ENCODE measurements around the gene IQCN.

DNA sequence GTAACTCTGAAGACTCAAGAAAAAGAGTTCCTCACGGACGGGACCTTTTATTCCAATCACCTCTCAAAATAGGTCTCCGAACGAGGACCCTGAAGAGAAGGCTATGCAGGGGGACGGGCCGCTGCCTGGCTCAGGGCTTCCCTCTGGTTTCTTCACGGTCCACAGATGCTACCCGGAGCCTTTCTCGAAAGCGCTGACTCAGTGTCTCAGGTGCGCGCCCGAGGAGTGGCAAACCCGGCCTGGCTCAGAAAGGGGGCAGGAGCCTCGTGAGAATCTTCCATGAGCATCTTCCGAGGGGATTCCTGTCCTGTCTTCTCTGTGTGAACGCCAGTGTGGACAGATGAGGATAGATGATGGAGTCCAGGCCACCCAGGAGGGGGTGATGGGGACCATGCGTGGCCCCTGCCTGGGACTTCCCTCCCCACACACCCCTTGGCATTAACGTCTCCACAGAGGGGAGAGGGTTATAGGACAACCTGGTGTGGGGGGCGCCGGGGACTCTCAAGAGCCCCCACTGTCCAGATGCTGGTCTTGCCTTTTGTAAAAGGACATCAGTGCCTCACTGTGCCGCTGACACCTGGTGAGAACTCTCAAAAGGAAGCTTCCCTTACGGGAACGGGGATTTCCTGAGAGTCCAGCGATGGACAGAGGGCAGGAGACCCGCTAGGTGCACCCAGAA lies 32.1 kb upstream of the IQCN start:
- TF ChIP-seq, protein P1, sequence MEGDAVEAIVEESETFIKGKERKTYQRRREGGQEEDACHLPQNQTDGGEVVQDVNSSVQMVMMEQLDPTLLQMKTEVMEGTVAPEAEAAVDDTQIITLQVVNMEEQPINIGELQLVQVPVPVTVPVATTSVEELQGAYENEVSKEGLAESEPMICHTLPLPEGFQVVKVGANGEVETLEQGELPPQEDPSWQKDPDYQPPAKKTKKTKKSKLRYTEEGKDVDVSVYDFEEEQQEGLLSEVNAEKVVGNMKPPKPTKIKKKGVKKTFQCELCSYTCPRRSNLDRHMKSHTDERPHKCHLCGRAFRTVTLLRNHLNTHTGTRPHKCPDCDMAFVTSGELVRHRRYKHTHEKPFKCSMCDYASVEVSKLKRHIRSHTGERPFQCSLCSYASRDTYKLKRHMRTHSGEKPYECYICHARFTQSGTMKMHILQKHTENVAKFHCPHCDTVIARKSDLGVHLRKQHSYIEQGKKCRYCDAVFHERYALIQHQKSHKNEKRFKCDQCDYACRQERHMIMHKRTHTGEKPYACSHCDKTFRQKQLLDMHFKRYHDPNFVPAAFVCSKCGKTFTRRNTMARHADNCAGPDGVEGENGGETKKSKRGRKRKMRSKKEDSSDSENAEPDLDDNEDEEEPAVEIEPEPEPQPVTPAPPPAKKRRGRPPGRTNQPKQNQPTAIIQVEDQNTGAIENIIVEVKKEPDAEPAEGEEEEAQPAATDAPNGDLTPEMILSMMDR (conservative IDR thresholded peaks at IDR 0.05; ENCODE audit: low read length), result no peak
- no peak for TF ChIP-seq EZH2phosphoT487 (IDR thresholded peaks at IDR 0.05; ENCODE audit: borderline replicate concordance, low read depth, low read length)
